Measurements from ENCODE around the gene TLCD3B.

TLCD3B gene

GRCh38 chr16:30003670-30004423, 27.2 kb downstream of the TLCD3B start:
- DNase-seq: no peak

- DNase-seq: no peak
Measured at GRCh38 chr16:30002614-30003346, 28.3 kb downstream of the TLCD3B start.

- peak; percentile 66 for DNase-seq
Measured at GRCh38 chr16:30000735-30001631, 30.1 kb downstream of the TLCD3B start.

GRCh38 chr16:29999605-30000004, 31.5 kb downstream of the TLCD3B start:
- no peak for DNase-seq

- DNase-seq: no peak
Measured at GRCh38 chr16:29996766-29997250, 34.3 kb downstream of the TLCD3B start.

GRCh38 chr16:29995911-29996765, 34.9 kb downstream of the TLCD3B start, which contains the start of gene INO80E:
Gene INO80E, plus strand, starts transcription at chr16:29996241. Its CDS starts 70 bp downstream, at chr16:29996311.
- DNase-seq: peak; percentile 90

GRCh38 chr16:29995324-29995910, 35.7 kb downstream of the TLCD3B start, which contains the start of gene HIRIP3:
Gene HIRIP3, minus strand, starts transcription at chr16:29995617. Its CDS starts 12 bp downstream, at chr16:29995605.
- peak; percentile 66 for DNase-seq

- DNase-seq: no peak
Measured at GRCh38 chr16:29994600-29995323, 36.3 kb downstream of the TLCD3B start.

GRCh38 chr16:29993903-29994599, 37.0 kb downstream of the TLCD3B start:
- no peak for DNase-seq

- DNase-seq: no peak
Measured at GRCh38 chr16:29993191-29993902, 37.7 kb downstream of the TLCD3B start.

- no peak for DNase-seq
Measured at GRCh38 chr16:29992344-29992967, 38.6 kb downstream of the TLCD3B start.

GRCh38 chr16:29991571-29991904, 39.5 kb downstream of the TLCD3B start:
- DNase-seq: no peak

GRCh38 chr16:29990883-29991570, 40.0 kb downstream of the TLCD3B start:
- DNase-seq: no peak

- no peak for DNase-seq
Measured at GRCh38 chr16:29990034-29990433, 41.0 kb downstream of the TLCD3B start.

- no peak for DNase-seq
Measured at GRCh38 chr16:29989111-29989858, 41.8 kb downstream of the TLCD3B start.

- no peak for DNase-seq
Measured at GRCh38 chr16:29988346-29989075, 42.6 kb downstream of the TLCD3B start.
